HEK293 (cell line): ENCODE data around the gene ETV1.

Experiments used
- CTCF ChIA-PET: fragments of 350-600 bp; formaldehyde crosslinking; extraction: SDS; loops from one replicate; lab custom pipeline; 2021; ENCODE audit warnings: antibody characterized with exemption; lab: Yijun Ruan, JAX
- POLR2A ChIA-PET: fragments of 300-600 bp; formaldehyde crosslinking; extraction: SDS; loops from one replicate; lab custom pipeline; 2020; ENCODE audit warnings: antibody characterized with exemption, inconsistent platforms; lab: Yijun Ruan, JAX
- H3K27ac ChIP-seq: fragments of 200-500 bp; sonication (Bioruptor generic); 2 replicates; pipeline ENCODE4 v1.5.1; 2014; ENCODE audit warnings: low read depth, low read length, control low read depth, inconsistent platforms; ENCODE audit errors: extremely low read depth
- H3K36me3 ChIP-seq, 2 experiments: fragments of 200-500 bp in 1 of 2; sonication (Bioruptor generic) in 1 of 2; 1 replicate in 1 of 2; 2 replicates in 1 of 2; pipeline ENCODE4 v1.5.1; 2014 to 2017; ENCODE audit warnings: inconsistent platforms in 2 of 2, low read length in 2 of 2; ENCODE audit not compliant: control insufficient read depth in 2 of 2, insufficient read depth in 1 of 2
- H3K4me1 ChIP-seq: fragments of 200-500 bp; sonication (Bioruptor generic); 2 replicates; pipeline ENCODE4 v1.5.1; 2014; ENCODE audit warnings: mild to moderate bottlenecking, low read length, inconsistent platforms; ENCODE audit not compliant: control insufficient read depth, insufficient read depth
- H3K4me3 ChIP-seq: 2 replicates; pipeline ENCODE4 v1.5.1; 2011; ENCODE audit warnings: low read depth, mild to moderate bottlenecking, control low read depth, low read length, moderate library complexity
- H3K9me3 ChIP-seq: fragments of 200-500 bp; sonication (Bioruptor generic); 2 replicates; pipeline ENCODE4 v1.5.1; 2014; ENCODE audit warnings: low read depth, low read length, inconsistent platforms; ENCODE audit not compliant: control insufficient read depth, insufficient read depth
- BCL11A ChIP-seq: fragments of 450-650 bp; formaldehyde crosslinking; IDR thresholded peaks from 2 replicates; pipeline ENCODE4 v1.5.1; 2016; ENCODE audit warnings: low read depth, missing biosample characterization, missing genetic modification characterization
- EGR2 ChIP-seq: fragments of 450-650 bp; formaldehyde crosslinking; IDR thresholded peaks from 2 replicates; pipeline ENCODE4 v1.5.1; 2016; ENCODE audit warnings: low read depth, missing biosample characterization, missing genetic modification characterization
- GLIS1 ChIP-seq: fragments of 450-650 bp; formaldehyde crosslinking; IDR thresholded peaks from 2 replicates; pipeline ENCODE4 v1.5.1; 2016; ENCODE audit warnings: missing biosample characterization, missing genetic modification characterization
- HOXD13 ChIP-seq: sonication (generic); formaldehyde crosslinking; IDR thresholded peaks from 2 replicates; pipeline ENCODE4 v1.8.0; 2022; ENCODE audit warnings: missing genetic modification reagents, borderline replicate concordance
- KLF7 ChIP-seq: fragments of 450-650 bp; formaldehyde crosslinking; IDR thresholded peaks from 2 replicates; pipeline ENCODE4 v1.5.1; 2016; ENCODE audit warnings: missing biosample characterization, missing genetic modification characterization, borderline replicate concordance
- KLF8 ChIP-seq: fragments of 450-650 bp; formaldehyde crosslinking; IDR thresholded peaks from 2 replicates; pipeline ENCODE4 v1.5.1; 2016; ENCODE audit warnings: missing biosample characterization, missing genetic modification characterization
- PBX3 ChIP-seq: sonication (generic); formaldehyde crosslinking; IDR thresholded peaks from 2 replicates; pipeline ENCODE4 v1.8.1; 2022; ENCODE audit warnings: mild to moderate bottlenecking, moderate library complexity, missing genetic modification reagents
- TCF7L2 ChIP-seq: IDR thresholded peaks from 2 replicates; pipeline ENCODE4 v1.6.1; 2011; ENCODE audit warnings: low read depth, mild to moderate bottlenecking, inconsistent platforms, low read length, moderate library complexity, borderline replicate concordance
- TSHZ1 ChIP-seq: fragments of 450-650 bp; formaldehyde crosslinking; IDR thresholded peaks from 2 replicates; pipeline ENCODE4 v1.5.1; 2016; ENCODE audit warnings: missing biosample characterization, missing genetic modification characterization, borderline replicate concordance
- ZBTB6 ChIP-seq: fragments of 450-650 bp; formaldehyde crosslinking; IDR thresholded peaks from 2 replicates; pipeline ENCODE4 v1.5.1; 2017; ENCODE audit warnings: missing biosample characterization, missing genetic modification characterization
- ZFP69B ChIP-seq: fragments of 450-650 bp; formaldehyde crosslinking; IDR thresholded peaks from 2 replicates; pipeline ENCODE4 v1.5.1; 2016; ENCODE audit warnings: missing biosample characterization, missing genetic modification characterization
- ZNF112 ChIP-seq: fragments of 450-650 bp; formaldehyde crosslinking; IDR thresholded peaks from 2 replicates; pipeline ENCODE4 v1.5.0; 2017; ENCODE audit warnings: missing biosample characterization, missing genetic modification characterization
- ZNF133 ChIP-seq: fragments of 450-650 bp; formaldehyde crosslinking; IDR thresholded peaks from 2 replicates; pipeline ENCODE4 v1.5.1; 2016; ENCODE audit warnings: missing biosample characterization, missing genetic modification characterization
- ZNF18 ChIP-seq: fragments of 450-650 bp; formaldehyde crosslinking; IDR thresholded peaks from 2 replicates; pipeline ENCODE4 v1.5.1; 2016; ENCODE audit warnings: missing biosample characterization, missing genetic modification characterization
- ZNF184 ChIP-seq: fragments of 450-650 bp; IDR thresholded peaks from 2 replicates; pipeline ENCODE4 v1.5.1; 2018; ENCODE audit warnings: missing biosample characterization, mild to moderate bottlenecking, missing genetic modification characterization
- ZNF266 ChIP-seq: fragments of 450-650 bp; formaldehyde crosslinking; IDR thresholded peaks from 2 replicates; pipeline ENCODE4 v1.5.1; 2016; ENCODE audit warnings: missing biosample characterization, missing genetic modification characterization, low read depth
- ZNF366 ChIP-seq: fragments of 450-650 bp; formaldehyde crosslinking; conservative IDR thresholded peaks from 2 replicates; pipeline ENCODE4 v1.5.1; 2016; ENCODE audit warnings: missing biosample characterization, missing genetic modification characterization
- ZNF404 ChIP-seq: fragments of 450-650 bp; formaldehyde crosslinking; IDR thresholded peaks from 2 replicates; pipeline ENCODE4 v1.5.1; 2017; ENCODE audit warnings: missing biosample characterization, missing genetic modification characterization
- ZNF544 ChIP-seq: fragments of 450-650 bp; formaldehyde crosslinking; IDR thresholded peaks from 2 replicates; pipeline ENCODE4 v1.5.0; 2017; ENCODE audit warnings: missing biosample characterization, missing genetic modification characterization
- ZNF555 ChIP-seq: fragments of 450-650 bp; formaldehyde crosslinking; conservative IDR thresholded peaks from 2 replicates; pipeline ENCODE4 v1.5.1; 2017; ENCODE audit warnings: missing biosample characterization, mild to moderate bottlenecking, missing genetic modification characterization, inconsistent platforms
- ZNF623 ChIP-seq: fragments of 450-650 bp; formaldehyde crosslinking; IDR thresholded peaks from 2 replicates; pipeline ENCODE4 v1.5.1; 2016; ENCODE audit warnings: missing biosample characterization, missing genetic modification characterization
- ZNF629 ChIP-seq: fragments of 450-650 bp; formaldehyde crosslinking; IDR thresholded peaks from 2 replicates; pipeline ENCODE4 v1.5.1; 2017; ENCODE audit warnings: missing biosample characterization, missing genetic modification characterization
- ZNF677 ChIP-seq: fragments of 450-650 bp; IDR thresholded peaks from 2 replicates; pipeline ENCODE4 v1.5.0; 2018; ENCODE audit warnings: missing biosample characterization, mild to moderate bottlenecking, missing genetic modification characterization, moderate library complexity
- ZNF76 ChIP-seq: fragments of 450-650 bp; formaldehyde crosslinking; IDR thresholded peaks from 2 replicates; pipeline ENCODE4; 2016; ENCODE audit warnings: low read depth, missing biosample characterization, missing genetic modification characterization, borderline replicate concordance
- ZNF791 ChIP-seq: fragments of 450-650 bp; formaldehyde crosslinking; IDR thresholded peaks from 2 replicates; pipeline ENCODE4 v1.5.1; 2016; ENCODE audit warnings: missing biosample characterization, missing genetic modification characterization

The ETV1 gene

GRCh38 chr7:14023838-14024237 lies 34.4 kb upstream of the ETV1 start (continued):
- TF ChIP-seq ZBTB6 (tag by site-specific recombination): no peak
- no peak for TF ChIP-seq ZNF404

- Histone ChIP-seq H3K9me3 (no peaks in the 10 kb centered on the region), H3K27ac (no peak overlapping the region), H3K36me3 (no peaks in the 10 kb centered on the region), H3K4me1 (no peaks in the 10 kb centered on the region), H3K4me3 (no peak overlapping the region)
- ChIA-PET CTCF (no interaction called here), POLR2A (no interaction called here)
- TF ChIP-seq KLF8 (tag by site-specific recombination): no peak
Measured at GRCh38 chr7:14023342-14023741, 33.9 kb upstream of the ETV1 start.

GRCh38 chr7:14021069-14021468 lies 31.6 kb upstream of the ETV1 start:
- Histone ChIP-seq H3K36me3 (no peaks in the 10 kb centered on the region), H3K9me3 (no peaks in the 10 kb centered on the region), H3K4me1 (no peaks in the 10 kb centered on the region), H3K4me3 (no peak overlapping the region), H3K27ac (no peak overlapping the region)
- ChIA-PET CTCF (interaction anchor here (0.7 kb wide), 1 partner anchor 29 kb away, joined by 3 read pairs; no protein-coding TSS in a partner anchor), POLR2A (no interaction called here)
- no peak for TF ChIP-seq ZNF76 (tag by site-specific recombination)
- TF ChIP-seq ZNF629 (tag by site-specific recombination): no peak
- no peak for TF ChIP-seq EGR2 (tag by site-specific recombination)
- no peak for TF ChIP-seq ZNF184 (tag by site-specific recombination)
- TF ChIP-seq ZNF677: no peak
- TF ChIP-seq ZNF18: no peak
- TF ChIP-seq ZNF133 (tag by site-specific recombination): no peak
- no peak for TF ChIP-seq ZNF791 (tag by site-specific recombination)
- no peak for TF ChIP-seq PBX3 (CRISPR knock-in tag)
- no peak for TF ChIP-seq ZNF266 (tag by site-specific recombination)

- CTCF ChIA-PET: no interaction called here
- Histone ChIP-seq H3K36me3 (no peaks in the 10 kb centered on the region), H3K27ac (no peak overlapping the region), H3K4me1 (no peaks in the 10 kb centered on the region), H3K4me3 (no peak overlapping the region), H3K9me3 (no peaks in the 10 kb centered on the region)
- POLR2A ChIA-PET: no interaction called here
- TF ChIP-seq ZNF366 (tag by site-specific recombination) (no peak), ZNF112 (tag by site-specific recombination) (no peak), ZNF555 (tag by site-specific recombination) (no peak), ZFP69B (tag by site-specific recombination) (no peak), GLIS1 (tag by site-specific recombination) (no peak), ZNF544 (no peak), TCF7L2 (no peak), HOXD13 (CRISPR knock-in tag) (no peak), KLF7 (no peak), ZNF623 (no peak), TSHZ1 (no peak), BCL11A (tag by site-specific recombination) (no peak)
Measured at GRCh38 chr7:14020339-14020900, 31.0 kb upstream of the ETV1 start.
